HCT116 (cell line): ENCODE measurements around the gene CEP55. TPM values are rescaled to one million over a fixed set of nuclear protein-coding genes. Genes with fewer than 3 reads are reported as not detected.
A peak's percentile ranks its signal among the peaks of the same experiment; 100 is the strongest.

Source experiments
- ATAC-seq: fragments of 200-7000 bp; cut with Tn5 transposase; 2 replicates; pipeline ENCODE4 v1.9.1; 2020; ENCODE audit warnings: mild to moderate bottlenecking, moderate library complexity
- Bru-seq: library from RNA; stranded (reverse); fragments of 400-500 nt; gene quantifications from one replicate; lab custom pipeline; 2021; lab: Mats Ljungman, UMichigan
- BruChase-seq, 2 experiments: library from RNA; stranded (reverse); fragments of 400-500 nt; gene quantifications; one replicate each; lab custom pipeline; 2021; lab: Mats Ljungman, UMichigan
- BruUV-seq: library from RNA; stranded (reverse); fragments of 400-500 nt; replicated peaks from 2 replicates; lab custom pipeline; 2021; lab: Mats Ljungman, UMichigan
- CTCF ChIA-PET: fragments of 300-600 bp; sonication (Branson Sonifier 250); formaldehyde crosslinking; loops from one replicate; lab custom pipeline; 2021; ENCODE audit warnings: antibody characterized with exemption; lab: Charles Lee
- POLR2A ChIA-PET: fragments of 300-600, 350-600 bp; sonication (Branson Sonifier 250); formaldehyde crosslinking; loops from one replicate; lab custom pipeline; 2021; ENCODE audit warnings: antibody characterized with exemption; lab: Charles Lee
- RAD21 ChIA-PET, 2 experiments: fragments of 300-600 bp; sonication (Branson Sonifier 250); formaldehyde crosslinking; loops; one replicate each; lab custom pipeline; 2023; ENCODE audit warnings: low total read pairs in 2 of 2; ENCODE audit not compliant: uncharacterized antibody in 2 of 2, unreplicated experiment in 2 of 2, low non-redundant PET in 1 of 2; lab: Charles Lee
- DNase-seq: peaks from one replicate; pipeline ENCODE4 v3.0.0-alpha.2; 2010; ENCODE audit warnings: low read depth, low spot score
- H2AFZ ChIP-seq: fragments of 200-600 bp; shearing (Covaris generic), sonication (generic); 2 replicates; pipeline ENCODE4 v1.6.1; 2017; ENCODE audit warnings: low read depth, mixed run types, mixed read lengths, antibody characterized with exemption, low read length; ENCODE audit not compliant: poor library complexity, severe bottlenecking
- H3K27ac ChIP-seq: 2 replicates; pipeline ENCODE4 v1.5.1; 2012; ENCODE audit warnings: low read depth, low read length
- H3K27me3 ChIP-seq: fragments of 200-600 bp; sonication (generic); 2 replicates; pipeline ENCODE4 v1.6.1; 2016; ENCODE audit warnings: mixed run types, low read length, mixed read lengths; ENCODE audit not compliant: insufficient read depth
- H3K36me3 ChIP-seq, 2 experiments: fragments of 200-500 bp in 1 of 2; fragments of 200-600 bp in 1 of 2; sonication (Bioruptor generic) in 1 of 2; sonication (generic) in 1 of 2; 2 replicates each; pipeline versions ENCODE4 v1.5.1 to v1.6.1; 2014 to 2016; ENCODE audit warnings: low read length in 2 of 2, inconsistent platforms in 1 of 2, mixed read lengths in 1 of 2, mixed run types in 1 of 2; ENCODE audit not compliant: insufficient read depth in 2 of 2, control insufficient read depth in 1 of 2
- H3K4me1 ChIP-seq, 2 experiments: fragments of 200-600 bp in 1 of 2; sonication (generic) in 1 of 2; 2 replicates each; pipeline versions ENCODE4 v1.5.1 to v1.6.1; 2012 to 2017; ENCODE audit warnings: low read length in 2 of 2, inconsistent platforms in 1 of 2, mild to moderate bottlenecking in 1 of 2, mixed read lengths in 1 of 2, mixed run types in 1 of 2, moderate library complexity in 1 of 2; ENCODE audit not compliant: insufficient read depth in 2 of 2, control insufficient read depth in 1 of 2
- H3K4me2 ChIP-seq: fragments of 200-600 bp; sonication (generic); 2 replicates; pipeline ENCODE4 v1.6.1; 2017; ENCODE audit warnings: mixed run types, low read length, mixed read lengths
- H3K4me3 ChIP-seq, 2 experiments: fragments of 200-600 bp in 1 of 2; sonication (generic) in 1 of 2; replicated peaks in 1 of 2; 2 replicates each; pipeline ENCODE4 v1.5.1; 2011 to 2016; ENCODE audit warnings: low read length in 2 of 2, control low read depth in 1 of 2, low read depth in 1 of 2, mild to moderate bottlenecking in 1 of 2, mixed read lengths in 1 of 2, mixed run types in 1 of 2
- H3K79me2 ChIP-seq: fragments of 200-600 bp; sonication (generic); 2 replicates; pipeline ENCODE4 v1.6.1; 2017; ENCODE audit warnings: mild to moderate bottlenecking, mixed run types, low read length, moderate library complexity, mixed read lengths; ENCODE audit not compliant: insufficient read depth
- H3K9ac ChIP-seq: fragments of 200-600 bp; sonication (generic); 2 replicates; pipeline ENCODE4 v1.6.1; 2016; ENCODE audit warnings: low read length, mixed read lengths
- H3K9me2 ChIP-seq: fragments of 200-600 bp; sonication (generic), shearing (Covaris generic); 2 replicates; pipeline ENCODE4 v1.6.1; 2017; ENCODE audit warnings: mixed run types, mild to moderate bottlenecking, moderate library complexity; ENCODE audit not compliant: insufficient read depth
- H3K9me3 ChIP-seq, 2 experiments: fragments of 200-500 bp in 1 of 2; fragments of 200-600 bp in 1 of 2; sonication (Bioruptor generic) in 1 of 2; sonication (generic) in 1 of 2; 2 replicates each; pipeline ENCODE4 v1.6.1; 2014 to 2017; ENCODE audit warnings: low read length in 2 of 2, mixed read lengths in 2 of 2, inconsistent platforms in 1 of 2, low read depth in 1 of 2, mild to moderate bottlenecking in 1 of 2, mixed run types in 1 of 2, moderate library complexity in 1 of 2; ENCODE audit not compliant: control insufficient read depth in 1 of 2, insufficient read depth in 1 of 2
- H4K20me1 ChIP-seq: fragments of 200-600 bp; sonication (generic), shearing (Covaris generic); 2 replicates; pipeline ENCODE4 v1.6.1; 2017; ENCODE audit warnings: mixed run types, mild to moderate bottlenecking, moderate library complexity; ENCODE audit not compliant: insufficient read depth
- ATF3 ChIP-seq: IDR thresholded peaks from 2 replicates; pipeline ENCODE4 v1.6.1; 2012
- CBX3 ChIP-seq: IDR thresholded peaks from 2 replicates; pipeline ENCODE4 v1.6.1; 2012; ENCODE audit warnings: low read depth
- CEBPB ChIP-seq: IDR thresholded peaks from 2 replicates; pipeline ENCODE4 v1.6.1; 2012; ENCODE audit warnings: low read depth
- EZH2 ChIP-seq: fragments of 200-600 bp; sonication (generic); IDR thresholded peaks from 2 replicates; pipeline ENCODE4 v1.6.1; 2017; ENCODE audit warnings: antibody characterized with exemption, mixed run types
- EZH2phosphoT487 ChIP-seq: fragments of 200-600 bp; IDR thresholded peaks from 2 replicates; pipeline ENCODE4 v1.6.1; 2018; ENCODE audit warnings: antibody characterized with exemption, borderline replicate concordance
- FOSL1 ChIP-seq: IDR thresholded peaks from 2 replicates; pipeline ENCODE4 v1.6.1; 2012; ENCODE audit warnings: low read depth
- JUND ChIP-seq: IDR thresholded peaks from 2 replicates; pipeline ENCODE4 v1.6.1; 2012
- POLR2A ChIP-seq: IDR thresholded peaks from 2 replicates; pipeline ENCODE4 v1.7.0; 2011; ENCODE audit warnings: borderline replicate concordance; ENCODE audit not compliant: insufficient read depth, insufficient read length; ENCODE audit errors: extremely low read depth
- POLR2AphosphoS5 ChIP-seq: IDR thresholded peaks from 2 replicates; pipeline ENCODE4 v1.6.1; 2011; ENCODE audit warnings: mild to moderate bottlenecking, low read depth, low read length, moderate library complexity
- RAD21 ChIP-seq: IDR thresholded peaks from 2 replicates; pipeline ENCODE4 v1.6.1; 2012; ENCODE audit warnings: low read depth, mild to moderate bottlenecking
- REST ChIP-seq: IDR thresholded peaks from 2 replicates; pipeline ENCODE4 v1.6.1; 2012; ENCODE audit warnings: low read depth
- SIN3A ChIP-seq: IDR thresholded peaks from 2 replicates; pipeline ENCODE4 v1.6.1; 2012; ENCODE audit warnings: low read depth
- SP1 ChIP-seq: IDR thresholded peaks from 2 replicates; pipeline ENCODE4 v1.6.1; 2012; ENCODE audit warnings: low read depth
- SRF ChIP-seq: IDR thresholded peaks from 2 replicates; pipeline ENCODE4 v1.6.1; 2012; ENCODE audit warnings: low read depth
- TCF7L2 ChIP-seq: IDR thresholded peaks from 2 replicates; pipeline ENCODE4 v1.7.0; 2011; ENCODE audit warnings: borderline replicate concordance, inconsistent platforms; ENCODE audit not compliant: insufficient read depth, insufficient read length; ENCODE audit errors: extremely low read depth
- YY1 ChIP-seq: IDR thresholded peaks from 2 replicates; pipeline ENCODE4 v1.6.1; 2011; ENCODE audit warnings: low read length, low read depth, moderate library complexity, mild to moderate bottlenecking; ENCODE audit not compliant: insufficient replicate concordance; ENCODE audit errors: extremely low read depth
- ZNF274 ChIP-seq: fragments of 200-500 bp; sonication (Bioruptor generic); IDR thresholded peaks from 2 replicates; pipeline ENCODE4 v1.6.1; 2014; ENCODE audit warnings: mild to moderate bottlenecking, low read depth, low read length, inconsistent platforms
- intact Hi-C: fragments of 100-400 bp; cut with micrococcal nuclease; formaldehyde crosslinking; loops from 2 replicates; pipeline ENCODE4 v1.10.0; 2022
- long read RNA-seq: library from polyadenylated mRNA; unstranded; transcript quantifications from one replicate; pipeline ENCODE4 v2.0.0, GENCODE V29; 2021; ENCODE audit not compliant: unreplicated experiment
- polyA plus RNA-seq: library from polyadenylated mRNA; unstranded; fragments of >200 nt; gene quantifications from 2 replicates; pipeline ENCODE4 v1.2.1, GENCODE V29; 2012; ENCODE audit warnings: missing spikeins
- total RNA-seq: library from RNA; stranded (reverse); gene quantifications from one replicate; pipeline ENCODE4 v1.2.1, GENCODE V29; 2021; ENCODE audit not compliant: unreplicated experiment
- TF ChIP-seq, protein P1 (sequence below): IDR thresholded peaks from 2 replicates; pipeline ENCODE4 v1.6.1; 2011; ENCODE audit warnings: mild to moderate bottlenecking, low read length, moderate library complexity; ENCODE audit not compliant: insufficient replicate concordance; ENCODE audit errors: extremely low read depth
- TF ChIP-seq, protein P2 (sequence below): IDR thresholded peaks from 2 replicates; pipeline ENCODE4 v1.6.1; 2012

The CEP55 gene
- total RNA-seq (63.7 TPM), Bru-seq, nascent RNA (percentile 85 among the genes with signal in this experiment), BruChase-seq, experiment 1, labeled RNA remaining after a 6-hour chase (percentile 87 among the genes with signal in this experiment), BruChase-seq, experiment 2, labeled RNA remaining after a 2-hour chase (percentile 79 among the genes with signal in this experiment)
- polyA plus RNA-seq, result 24.8 and 38.0 TPM in 2 replicates
- long read RNA-seq, transcript CEP55-201 (9 exons, 2,638 nt), result major isoform, 108 of 173 reads
- long read RNA-seq, partial matches to known transcripts, result 16 of 173 reads
- long read RNA-seq, other reads (novel, unspliced or antisense), result 49 of 173 reads

DNA sequence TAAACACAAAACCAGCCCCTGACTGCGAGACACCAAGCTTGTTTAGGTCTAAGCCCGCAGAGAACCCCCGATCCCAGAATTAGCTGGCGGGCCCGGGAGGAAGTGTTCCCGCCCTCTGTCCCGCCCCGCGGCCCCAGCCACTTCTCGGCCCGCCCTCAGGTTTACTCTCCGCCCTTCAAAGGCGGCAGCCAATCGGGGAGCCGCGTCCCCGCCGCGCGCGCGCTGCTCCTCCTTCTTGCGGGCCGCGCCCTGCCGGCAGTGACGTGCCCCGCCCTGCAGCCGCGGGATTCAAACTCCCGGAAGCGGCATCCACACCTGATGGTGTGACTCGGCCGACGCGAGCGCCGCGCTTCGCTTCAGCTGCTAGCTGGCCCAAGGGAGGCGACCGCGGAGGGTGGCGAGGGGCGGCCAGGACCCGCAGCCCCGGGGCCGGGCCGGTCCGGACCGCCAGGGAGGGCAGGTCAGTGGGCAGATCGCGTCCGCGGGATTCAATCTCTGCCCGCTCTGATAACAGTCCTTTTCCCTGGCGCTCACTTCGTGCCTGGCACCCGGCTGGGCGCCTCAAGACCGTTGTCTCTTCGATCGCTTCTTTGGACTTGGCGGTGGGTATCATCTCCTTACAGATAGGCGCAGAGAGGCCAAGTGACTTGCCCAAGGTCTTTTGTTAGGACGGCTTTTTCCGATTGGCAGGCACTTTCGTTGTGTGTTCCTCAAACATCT, at the start of gene CEP55:
TSS of gene CEP55 (plus strand) at position 291 of the 720 bp plus-strand sequence. CDS start 3,440 bp downstream, outside the sequence.
- ATAC-seq, result peak; percentile 97
- Histone ChIP-seq H3K79me2 (peaks cover 50% of the 10 kb centered on the region), H3K27me3 (no peaks in the 10 kb centered on the region), H3K9me3 (no peaks in the 10 kb centered on the region), H3K27ac (peak within 1 kb of the TSS; percentile 73), H3K4me2 (peak within 1 kb of the TSS; percentile 96), H3K36me3 (peaks cover 0 to 10% of the 10 kb centered on the region in 2 experiments; a peak in 2 of 4 replicates), H3K4me1 (peaks cover 8 to 20% of the 10 kb centered on the region in 2 experiments; a peak in 3 of 4 replicates), H3K9me2 (no peaks in the 10 kb centered on the region), H2AFZ (peak within 1 kb of the TSS; percentile 76), H3K4me3 (peak within 1 kb of the TSS; percentile 68 to 95), H4K20me1 (0 out of 2 replicates have a peak, but pooled peaks cover 4% of the 10 kb centered on the region), H3K9ac (peak within 1 kb of the TSS; percentile 73)
- intact Hi-C loops, result no loop called here
- ChIA-PET RAD21 (interaction anchor here (0.5 to 1.3 kb wide), 3 partner anchors 25 to 184 kb away, joined by 3 to 4 read pairs (median 3); no protein-coding TSS in a partner anchor), CTCF (interaction anchor here (1.0 to 1.8 kb wide), 9 partner anchors 11 to 319 kb away, joined by 3 to 7 read pairs (median 3); partner anchors contain the start of gene MYOF), POLR2A (interaction anchor here (1.1 to 1.8 kb wide), 5 partner anchors 20 to 206 kb away, joined by 3 to 6 read pairs (median 4); partner anchors contain the start of gene FRA10AC1)
- BruUV-seq, result no TSS peak
- DNase-seq, result peak; percentile 84
- no peak for TF ChIP-seq EZH2phosphoT487
- TF ChIP-seq RAD21, result no peak
- peak; percentile 85 for TF ChIP-seq POLR2A
- TF ChIP-seq, protein P1, sequence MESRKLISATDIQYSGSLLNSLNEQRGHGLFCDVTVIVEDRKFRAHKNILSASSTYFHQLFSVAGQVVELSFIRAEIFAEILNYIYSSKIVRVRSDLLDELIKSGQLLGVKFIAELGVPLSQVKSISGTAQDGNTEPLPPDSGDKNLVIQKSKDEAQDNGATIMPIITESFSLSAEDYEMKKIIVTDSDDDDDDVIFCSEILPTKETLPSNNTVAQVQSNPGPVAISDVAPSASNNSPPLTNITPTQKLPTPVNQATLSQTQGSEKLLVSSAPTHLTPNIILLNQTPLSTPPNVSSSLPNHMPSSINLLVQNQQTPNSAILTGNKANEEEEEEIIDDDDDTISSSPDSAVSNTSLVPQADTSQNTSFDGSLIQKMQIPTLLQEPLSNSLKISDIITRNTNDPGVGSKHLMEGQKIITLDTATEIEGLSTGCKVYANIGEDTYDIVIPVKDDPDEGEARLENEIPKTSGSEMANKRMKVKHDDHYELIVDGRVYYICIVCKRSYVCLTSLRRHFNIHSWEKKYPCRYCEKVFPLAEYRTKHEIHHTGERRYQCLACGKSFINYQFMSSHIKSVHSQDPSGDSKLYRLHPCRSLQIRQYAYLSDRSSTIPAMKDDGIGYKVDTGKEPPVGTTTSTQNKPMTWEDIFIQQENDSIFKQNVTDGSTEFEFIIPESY, result no peak
- no peak for TF ChIP-seq EZH2
- peak; percentile 41; the same call in 1 of the 2 replicates for TF ChIP-seq FOSL1
- peak; percentile 89 for TF ChIP-seq POLR2AphosphoS5
- TF ChIP-seq, protein P2, sequence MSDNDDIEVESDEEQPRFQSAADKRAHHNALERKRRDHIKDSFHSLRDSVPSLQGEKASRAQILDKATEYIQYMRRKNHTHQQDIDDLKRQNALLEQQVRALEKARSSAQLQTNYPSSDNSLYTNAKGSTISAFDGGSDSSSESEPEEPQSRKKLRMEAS, result peak; percentile 97
- TF ChIP-seq TCF7L2, result no peak
- peak; percentile 2 for TF ChIP-seq YY1
- no peak for TF ChIP-seq ATF3
- no peak for TF ChIP-seq CBX3
- no peak for TF ChIP-seq ZNF274
- no peak for TF ChIP-seq CEBPB
- peak; percentile 100 for TF ChIP-seq SIN3A
- TF ChIP-seq REST, result no peak
- TF ChIP-seq JUND, result peak; percentile 22; the same call in 1 of the 2 replicates
- TF ChIP-seq SP1, result peak; percentile 88
- TF ChIP-seq SRF, result no peak
